RWPE1 (cell line): ENCODE results near the gene F12.

ENCODE experiments used
- CTCF ChIA-PET: fragments of 350-600 bp; sonication (Branson Sonifier 250); formaldehyde crosslinking; extraction: SDS; loops from one replicate; lab custom pipeline; 2021; lab: Yijun Ruan, JAX
- POLR2A ChIA-PET: fragments of 400-600 bp; formaldehyde crosslinking; extraction: SDS; loops from one replicate; lab custom pipeline; 2020; ENCODE audit warnings: antibody characterized with exemption; ENCODE audit not compliant: low non-redundant PET; lab: Yijun Ruan, JAX
- DNase-seq: peaks from one replicate; pipeline ENCODE4 v3.0.0; 2012; ENCODE audit warnings: low spot score
- H3K27ac ChIP-seq: fragments of 450-650 bp; 2 replicates; pipeline ENCODE4 v1.5.1; 2017
- CTCF ChIP-seq: fragments of 450-650 bp; conservative IDR thresholded peaks from 2 replicates; pipeline ENCODE4 v1.5.1; 2017; ENCODE audit warnings: low read depth, mild to moderate bottlenecking

Gene F12

GRCh38 chr5:177409043-177409801, at the start of gene F12:
TSS of gene F12 (minus strand) at chr5:177409564. CDS start at chr5:177409527, 37 bp downstream.
- no peak within 1 kb of the TSS for H3K27ac ChIP-seq
- TF ChIP-seq CTCF: no peak
- DNase-seq: no peak
- POLR2A ChIA-PET: interaction anchor here (0.8 kb wide), 1 partner anchor 17 kb away, joined by 3 read pairs; the partner anchor contains the start of gene GRK6
- CTCF ChIA-PET: interaction anchor here (0.6 to 1.1 kb wide), 6 partner anchors 8 to 712 kb away, joined by 3 to 5 read pairs (median 4); no protein-coding TSS in a partner anchor

GRCh38 chr5:177458912-177459350, 49.6 kb upstream of the F12 start:
- POLR2A ChIA-PET: no interaction called here
- H3K27ac ChIP-seq: peak overlapping the region; percentile 26
- CTCF ChIA-PET: interaction anchor here (0.5 to 11.5 kb wide), 6 partner anchors 36 to 454 kb away, joined by 3 to 210 read pairs (median 4); partner anchors contain the start of gene PFN3
- TF ChIP-seq CTCF: no peak
- no peak for DNase-seq

- DNase-seq: no peak
- no peak for TF ChIP-seq CTCF
- H3K27ac ChIP-seq: peak overlapping the region; percentile 26
- ChIA-PET POLR2A (interaction anchor here (1.6 kb wide), 1 partner anchor 54 kb away, joined by 6 read pairs; no protein-coding TSS in a partner anchor), CTCF (interaction anchor here (0.7 to 11.5 kb wide), 5 partner anchors 14 to 363 kb away, joined by 4 to 210 read pairs (median 4); partner anchors contain the start of gene PFN3)
These were observed 48.7 kb upstream of the F12 start for GRCh38 chr5:177457852-177458681.

- ChIA-PET POLR2A (interaction anchor here (1.6 kb wide), 1 partner anchor 53 kb away, joined by 6 read pairs; no protein-coding TSS in a partner anchor), CTCF (interaction anchor here (0.5 to 11.5 kb wide), 15 partner anchors 9 to 148 kb away, joined by 3 to 210 read pairs (median 4); partner anchors contain the start of genes GRK6 and PFN3)
- DNase-seq: peak; percentile 99
- H3K27ac ChIP-seq: peak overlapping the region; percentile 84
- peak; percentile 56 for TF ChIP-seq CTCF
These were observed 47.9 kb upstream of the F12 start for GRCh38 chr5:177456976-177457851.

GRCh38 chr5:177456591-177456964, 47.2 kb upstream of the F12 start:
- POLR2A ChIA-PET: interaction anchor here (1.6 kb wide), 1 partner anchor 52 kb away, joined by 6 read pairs; no protein-coding TSS in a partner anchor
- CTCF ChIA-PET: interaction anchor here (0.7 to 11.5 kb wide), 10 partner anchors 9 to 147 kb away, joined by 3 to 210 read pairs (median 5); partner anchors contain the start of genes GRK6 and PFN3
- H3K27ac ChIP-seq: peak overlapping the region; percentile 84

More at GRCh38 chr5:177456591-177456964, 47.2 kb upstream of the F12 start:
- peak; percentile 76 for TF ChIP-seq CTCF
- DNase-seq: no peak
